Body of pancreas (tissue), 4 donors: ENCODE measurements around the gene KLRC1. TPM values are rescaled to one million over a fixed set of nuclear protein-coding genes. Genes with fewer than 3 reads are reported as not detected.
"Not testable (repeated sequence)": the region's sequence is repeated elsewhere in the genome, so short reads cannot be mapped to it uniquely, and the experiment has no call there.

Source experiments
- ATAC-seq: fragments of 150-250 bp; one replicate; pipeline ENCODE4 v1.9.1; 2016
- DNase-seq, 4 donors: peaks; one replicate each; pipeline ENCODE4 v3.0.0-alpha.2; 2019
- H3K27ac ChIP-seq, 4 donors: fragments of 200-600 bp; sonication (generic); 1 replicate in 3 of 4; 2 replicates in 1 of 4; pipeline versions ENCODE4 v1.5.1 to v1.6.1; 2016 to 2019; ENCODE audit warnings: mild to moderate bottlenecking in 1 of 4, mixed read lengths in 1 of 4, moderate library complexity in 1 of 4
- H3K27me3 ChIP-seq, 2 donors: fragments of 200-600 bp; sonication (generic); one replicate each; pipeline ENCODE4 v1.6.0; 2016; ENCODE audit warnings: mild to moderate bottlenecking in 1 of 2
- H3K36me3 ChIP-seq, 2 donors: fragments of 200-600 bp; sonication (generic); replicated peaks in 1 of 2; 2 replicates each; pipeline ENCODE4 v1.5.1; 2016; ENCODE audit warnings: low read depth in 2 of 2; ENCODE audit not compliant: insufficient read depth in 1 of 2
- H3K4me1 ChIP-seq: fragments of 200-600 bp; sonication (generic); one replicate; pipeline ENCODE4 v1.6.0; 2016
- H3K4me3 ChIP-seq, 2 donors: fragments of 200-600 bp; sonication (generic); 1 replicate in 1 of 2; 2 replicates in 1 of 2; pipeline ENCODE4 v1.5.1; 2016 to 2019
- H3K9me3 ChIP-seq, 3 donors: fragments of 200-600 bp; sonication (generic); 1 replicate in 2 of 3; 2 replicates in 1 of 3; pipeline ENCODE4 v1.5.1; 2016
- POLR2A ChIP-seq, 3 donors: fragments of 450-650 bp; IDR thresholded peaks; one replicate each; pipeline ENCODE4 v1.6.1; 2016; ENCODE audit warnings: antibody characterized with exemption in 3 of 3, mild to moderate bottlenecking in 2 of 3
- WGBS, 2 donors: methylation state at CpG; one replicate each; pipeline ENCODE4 v1.1.5; 2017; 5-methylcytosine and 5-hydroxymethylcytosine counted together
- intact Hi-C: fragments of 100-400 bp; cut with DNase I; formaldehyde crosslinking; loops from one replicate; pipeline ENCODE4 v1.15.1; 2023
- total RNA-seq, 2 donors: library from RNA; depleted of rRNA; stranded (reverse); fragments of >200 nt; gene quantifications; one replicate each; pipeline ENCODE4 v1.1.0, GENCODE V29; 2016
- TF ChIP-seq, protein P1 (sequence below), 7 experiments: fragments of 450-650 bp in 4 of 7; fragments of 200-600 bp in 3 of 7; sonication (generic) in 3 of 7; IDR thresholded peaks; one replicate each; pipeline ENCODE4 v1.5.1; 2016 to 2019; ENCODE audit warnings: antibody characterized with exemption in 7 of 7

Gene KLRC1
- total RNA-seq, 2 donors from 2014 or later = 0.52 TPM; not detected in 1

DNA sequence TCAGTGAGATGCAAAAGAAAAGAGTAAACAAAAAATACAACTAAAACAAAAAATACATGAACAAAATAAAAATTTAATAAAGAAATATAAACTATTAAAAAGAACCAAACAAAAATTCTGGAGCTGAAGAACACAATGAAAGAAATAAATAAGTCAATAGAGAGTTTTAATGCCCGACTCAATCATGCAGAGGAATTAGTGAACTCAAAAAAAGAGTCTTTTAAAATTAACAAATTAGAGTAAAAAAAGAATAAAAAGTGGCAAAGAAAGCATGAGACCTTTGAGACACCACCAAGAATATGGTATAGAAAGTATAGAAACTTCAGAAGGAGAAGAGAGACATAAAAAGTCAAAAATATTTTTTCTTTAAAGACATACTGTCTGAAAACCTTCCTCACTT, 2.6 kb upstream of the KLRC1 start:
- no peaks in the 10 kb centered on the region for H3K27me3 ChIP-seq
- no peak overlapping the region for H3K27ac ChIP-seq
- no peak overlapping the region for H3K4me3 ChIP-seq
- TF ChIP-seq POLR2A (IDR thresholded peaks at IDR 0.05) = no peak
- TF ChIP-seq, protein P1, sequence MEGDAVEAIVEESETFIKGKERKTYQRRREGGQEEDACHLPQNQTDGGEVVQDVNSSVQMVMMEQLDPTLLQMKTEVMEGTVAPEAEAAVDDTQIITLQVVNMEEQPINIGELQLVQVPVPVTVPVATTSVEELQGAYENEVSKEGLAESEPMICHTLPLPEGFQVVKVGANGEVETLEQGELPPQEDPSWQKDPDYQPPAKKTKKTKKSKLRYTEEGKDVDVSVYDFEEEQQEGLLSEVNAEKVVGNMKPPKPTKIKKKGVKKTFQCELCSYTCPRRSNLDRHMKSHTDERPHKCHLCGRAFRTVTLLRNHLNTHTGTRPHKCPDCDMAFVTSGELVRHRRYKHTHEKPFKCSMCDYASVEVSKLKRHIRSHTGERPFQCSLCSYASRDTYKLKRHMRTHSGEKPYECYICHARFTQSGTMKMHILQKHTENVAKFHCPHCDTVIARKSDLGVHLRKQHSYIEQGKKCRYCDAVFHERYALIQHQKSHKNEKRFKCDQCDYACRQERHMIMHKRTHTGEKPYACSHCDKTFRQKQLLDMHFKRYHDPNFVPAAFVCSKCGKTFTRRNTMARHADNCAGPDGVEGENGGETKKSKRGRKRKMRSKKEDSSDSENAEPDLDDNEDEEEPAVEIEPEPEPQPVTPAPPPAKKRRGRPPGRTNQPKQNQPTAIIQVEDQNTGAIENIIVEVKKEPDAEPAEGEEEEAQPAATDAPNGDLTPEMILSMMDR (IDR thresholded peaks at IDR 0.05) = no peak
- no peaks in the 10 kb centered on the region for H3K4me1 ChIP-seq
- no peaks in the 10 kb centered on the region for H3K36me3 ChIP-seq
- intact Hi-C loops = no loop called here
- 65 to 80% methylated on average over 1 of the region's 1 CpG for WGBS, 2 donors
- DNase-seq = no peak
- H3K9me3 ChIP-seq = peaks cover 0 to 16% (median 0%) of the 10 kb centered on the region in 3 donors
- ATAC-seq = no peak

DNA sequence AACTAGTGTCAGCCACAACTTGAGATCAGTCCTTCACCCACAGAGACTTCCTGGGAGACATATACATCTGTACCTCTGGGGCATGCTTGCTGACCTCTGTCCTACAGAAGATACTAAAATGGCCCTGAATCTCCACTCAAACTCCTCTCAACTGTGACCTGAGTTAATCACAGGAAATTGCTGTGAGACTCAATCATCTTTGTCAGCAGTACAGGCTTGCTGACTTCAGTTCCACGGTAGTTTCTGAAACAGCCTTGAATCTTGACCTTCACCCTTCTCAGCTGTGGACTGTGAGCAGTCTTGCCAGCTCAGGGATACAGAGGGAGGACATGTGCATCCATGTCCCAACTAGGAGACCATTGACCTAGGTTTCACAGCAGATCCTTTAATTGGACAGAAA, 1.4 kb upstream of the KLRC1 start:
- no peak for DNase-seq
- 56 to 63% methylated on average over 1 of the region's 1 CpG for WGBS, 2 donors
- intact Hi-C loops = no loop called here
- H3K27ac ChIP-seq = no peak overlapping the region
- no peak overlapping the region for H3K4me3 ChIP-seq
- no peak for TF ChIP-seq POLR2A (IDR thresholded peaks at IDR 0.05)
- TF ChIP-seq, protein P1 (IDR thresholded peaks at IDR 0.05) = no peak
- no peaks in the 10 kb centered on the region for H3K4me1 ChIP-seq
- H3K9me3 ChIP-seq = peaks cover 0 to 16% (median 0%) of the 10 kb centered on the region in 3 donors
- no peaks in the 10 kb centered on the region for H3K27me3 ChIP-seq
- no peaks in the 10 kb centered on the region for H3K36me3 ChIP-seq
- no peak for ATAC-seq

- Histone ChIP-seq H3K9me3 (no peaks in the 10 kb centered on the region), H3K36me3 (no peaks in the 10 kb centered on the region), H3K4me3 (no peak overlapping the region), H3K27me3 (no peaks in the 10 kb centered on the region), H3K4me1 (no peaks in the 10 kb centered on the region), H3K27ac (no peak overlapping the region)
- DNase-seq = no peak
- TF ChIP-seq, protein P1 (IDR thresholded peaks at IDR 0.05) = no peak
- no peak for TF ChIP-seq POLR2A (IDR thresholded peaks at IDR 0.05)
- ATAC-seq = no peak
- intact Hi-C loops = no loop called here
- 80 to 89% methylated on average over 4 of the region's 4 CpGs for WGBS, 2 donors
These were observed 4.9 kb downstream of the KLRC1 start for GRCh38 chr12:10448236-10448635.

- H3K4me1 ChIP-seq, H3K27me3 ChIP-seq, intact Hi-C loops, H3K9me3 ChIP-seq, ATAC-seq, H3K27ac ChIP-seq, H3K36me3 ChIP-seq, DNase-seq, H3K4me3 ChIP-seq: not testable (repeated sequence)
- 66 to 71% methylated on average over 5 of the region's 5 CpGs for WGBS, 2 donors
These were observed 7.1 kb downstream of the KLRC1 start for GRCh38 chr12:10446052-10446451.

GRCh38 chr12:10441144-10441543, 12.0 kb downstream of the KLRC1 start:
- intact Hi-C loops, DNase-seq, H3K4me1 ChIP-seq, H3K27ac ChIP-seq, ATAC-seq, H3K4me3 ChIP-seq, H3K36me3 ChIP-seq, H3K9me3 ChIP-seq, H3K27me3 ChIP-seq: not testable (repeated sequence)
- WGBS, 2 donors = 81 to 85% methylated on average over 8 of the region's 8 CpGs

DNA sequence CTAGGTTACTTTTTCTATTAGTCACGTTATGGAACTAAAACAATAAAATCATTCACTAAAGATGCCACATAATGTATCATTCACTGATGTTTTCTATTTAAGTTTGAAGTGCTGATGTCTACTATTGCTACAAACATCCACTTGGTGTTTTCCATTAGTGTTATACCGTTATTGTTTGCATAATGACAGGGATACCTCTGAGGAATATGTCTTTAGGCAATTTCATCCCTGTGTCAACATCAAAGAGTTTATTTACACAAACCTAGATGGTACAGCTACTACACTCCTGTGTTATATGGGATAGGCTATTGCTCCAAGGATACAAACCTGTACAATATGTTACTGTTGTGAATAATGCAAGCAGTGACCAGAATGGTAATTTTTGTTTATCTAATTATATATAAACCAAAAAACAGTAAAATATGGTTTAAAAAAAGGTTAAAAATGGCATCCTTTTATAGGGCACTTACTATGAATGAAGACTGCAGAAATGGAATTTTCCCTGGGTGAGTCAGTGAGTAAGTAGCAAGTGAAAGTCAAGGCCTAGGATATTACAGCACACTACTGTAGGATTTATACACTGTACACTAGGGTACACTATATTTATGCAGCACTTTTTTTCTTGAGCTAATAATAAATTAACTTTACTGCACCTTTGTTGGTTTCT, 13.4 kb downstream of the KLRC1 start:
- ATAC-seq, intact Hi-C loops: not testable (repeated sequence)
- WGBS, 2 donors = 59 to 69% methylated on average over 2 of the region's 2 CpGs

GRCh38 chr12:10437601-10438000, 15.6 kb downstream of the KLRC1 start:
- H3K27me3 ChIP-seq, H3K9me3 ChIP-seq, H3K36me3 ChIP-seq, intact Hi-C loops, H3K4me3 ChIP-seq, H3K27ac ChIP-seq, ATAC-seq, H3K4me1 ChIP-seq, DNase-seq: not testable (repeated sequence)
- 38% methylated on average over 2 of the region's 2 CpGs; no CpG with 5 or more reads in 1 of the 2 donors for WGBS, 2 donors

More for the DNA sequence above, 13.4 kb downstream of the KLRC1 start:
- not testable (repeated sequence) for H3K9me3 ChIP-seq, H3K36me3 ChIP-seq, H3K27me3 ChIP-seq, H3K27ac ChIP-seq, H3K4me3 ChIP-seq, H3K4me1 ChIP-seq, DNase-seq

- DNase-seq, ATAC-seq, intact Hi-C loops, H3K4me1 ChIP-seq, H3K36me3 ChIP-seq, H3K27me3 ChIP-seq, H3K27ac ChIP-seq, H3K9me3 ChIP-seq, H3K4me3 ChIP-seq: not testable (repeated sequence)
- WGBS, 2 donors = 25 to 38% methylated on average over 3 of the region's 3 CpGs
These were observed 17.4 kb downstream of the KLRC1 start, which contains the start of gene KLRC2 for GRCh38 chr12:10435816-10436215. KLRC2 (minus strand) TSS chr12:10436010; CDS start chr12:10435986, 24 bp downstream.

- H3K9me3 ChIP-seq, H3K4me3 ChIP-seq, intact Hi-C loops, H3K27ac ChIP-seq, H3K27me3 ChIP-seq, DNase-seq, H3K36me3 ChIP-seq, ATAC-seq, H3K4me1 ChIP-seq: not testable (repeated sequence)
- WGBS, 2 donors = 72 to 79% methylated on average over 4 of the region's 4 CpGs
These were observed 22.6 kb downstream of the KLRC1 start for GRCh38 chr12:10430623-10431022.
